Ishikawa (cell line): ENCODE results near the gene MIPOL1.

Experiments used
- CEBPB ChIP-seq: IDR thresholded peaks from 2 replicates; pipeline ENCODE4 v1.6.1; 2012
- CREB1 ChIP-seq: IDR thresholded peaks from 2 replicates; pipeline ENCODE4 v1.6.1; 2012; ENCODE audit warnings: low read depth
- EGR1 ChIP-seq: IDR thresholded peaks from 2 replicates; pipeline ENCODE4 v1.6.1; 2012
- EP300 ChIP-seq: IDR thresholded peaks from 2 replicates; pipeline ENCODE4 v1.6.1; 2012; ENCODE audit warnings: borderline replicate concordance
- FOXM1 ChIP-seq: IDR thresholded peaks from 2 replicates; pipeline ENCODE4 v1.6.1; 2012; ENCODE audit warnings: low read depth, borderline replicate concordance
- NFIC ChIP-seq: IDR thresholded peaks from 2 replicates; pipeline ENCODE4 v1.6.1; 2012
- RAD21 ChIP-seq: IDR thresholded peaks from 2 replicates; pipeline ENCODE4 v1.6.1; 2012; ENCODE audit warnings: low read depth
- TAF1 ChIP-seq: IDR thresholded peaks from 2 replicates; pipeline ENCODE4 v1.6.1; 2012; ENCODE audit warnings: low read depth, mild to moderate bottlenecking
- TCF12 ChIP-seq: IDR thresholded peaks from 2 replicates; pipeline ENCODE4 v1.6.1; 2012; ENCODE audit warnings: low read depth
- TEAD4 ChIP-seq: IDR thresholded peaks from 2 replicates; pipeline ENCODE4 v1.6.1; 2012
- YY1 ChIP-seq: IDR thresholded peaks from 2 replicates; pipeline ENCODE4 v1.6.1; 2012; ENCODE audit warnings: low read depth
- ZBTB7A ChIP-seq: IDR thresholded peaks from 2 replicates; pipeline ENCODE4 v1.6.1; 2012; ENCODE audit warnings: low read depth
- TF ChIP-seq, protein P1 (sequence below): IDR thresholded peaks from 2 replicates; pipeline ENCODE4 v1.6.1; 2012
- TF ChIP-seq, protein P2 (sequence below): IDR thresholded peaks from 2 replicates; pipeline ENCODE4 v1.6.1; 2012; ENCODE audit warnings: low read depth, mild to moderate bottlenecking
- TF ChIP-seq, protein P3 (sequence below): IDR thresholded peaks from 2 replicates; pipeline ENCODE4 v1.6.1; 2012

The MIPOL1 gene

DNA sequence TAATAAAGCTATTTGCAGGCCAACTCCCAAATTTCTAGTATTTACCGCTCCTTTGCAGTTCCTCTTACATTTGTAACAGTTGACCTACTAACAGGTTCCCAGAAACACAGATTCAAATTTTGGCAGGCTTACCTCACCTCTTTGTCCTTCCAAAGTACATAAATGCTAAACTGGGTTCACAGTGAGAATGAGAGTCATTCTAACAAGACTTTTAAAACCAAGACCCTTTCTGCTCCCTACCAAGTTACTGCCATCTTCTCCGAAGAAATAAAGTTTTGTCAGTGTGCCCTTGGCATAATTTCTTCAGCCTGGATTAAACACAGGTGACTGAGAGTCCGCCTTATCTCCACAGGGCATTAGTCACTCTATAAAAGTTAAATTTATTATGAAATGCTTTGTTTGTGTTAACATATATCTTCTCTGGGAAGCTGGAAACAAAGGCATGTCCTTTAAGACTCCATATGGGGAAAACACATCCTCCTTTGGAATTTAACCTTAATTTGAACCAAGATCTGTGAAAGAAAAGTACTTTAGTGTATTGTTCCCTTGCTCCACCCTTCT lies 369.2 kb downstream of the MIPOL1 start:
- TF ChIP-seq CEBPB, result no peak
- TF ChIP-seq FOXM1, result no peak
- TF ChIP-seq, protein P1, sequence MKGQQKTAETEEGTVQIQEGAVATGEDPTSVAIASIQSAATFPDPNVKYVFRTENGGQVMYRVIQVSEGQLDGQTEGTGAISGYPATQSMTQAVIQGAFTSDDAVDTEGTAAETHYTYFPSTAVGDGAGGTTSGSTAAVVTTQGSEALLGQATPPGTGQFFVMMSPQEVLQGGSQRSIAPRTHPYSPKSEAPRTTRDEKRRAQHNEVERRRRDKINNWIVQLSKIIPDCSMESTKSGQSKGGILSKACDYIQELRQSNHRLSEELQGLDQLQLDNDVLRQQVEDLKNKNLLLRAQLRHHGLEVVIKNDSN, result no peak
- no peak for TF ChIP-seq RAD21
- TF ChIP-seq NFIC, result no peak
- TF ChIP-seq TEAD4, result no peak
- no peak for TF ChIP-seq TCF12
- TF ChIP-seq EGR1, result no peak
- no peak for TF ChIP-seq TAF1
- TF ChIP-seq, protein P2, sequence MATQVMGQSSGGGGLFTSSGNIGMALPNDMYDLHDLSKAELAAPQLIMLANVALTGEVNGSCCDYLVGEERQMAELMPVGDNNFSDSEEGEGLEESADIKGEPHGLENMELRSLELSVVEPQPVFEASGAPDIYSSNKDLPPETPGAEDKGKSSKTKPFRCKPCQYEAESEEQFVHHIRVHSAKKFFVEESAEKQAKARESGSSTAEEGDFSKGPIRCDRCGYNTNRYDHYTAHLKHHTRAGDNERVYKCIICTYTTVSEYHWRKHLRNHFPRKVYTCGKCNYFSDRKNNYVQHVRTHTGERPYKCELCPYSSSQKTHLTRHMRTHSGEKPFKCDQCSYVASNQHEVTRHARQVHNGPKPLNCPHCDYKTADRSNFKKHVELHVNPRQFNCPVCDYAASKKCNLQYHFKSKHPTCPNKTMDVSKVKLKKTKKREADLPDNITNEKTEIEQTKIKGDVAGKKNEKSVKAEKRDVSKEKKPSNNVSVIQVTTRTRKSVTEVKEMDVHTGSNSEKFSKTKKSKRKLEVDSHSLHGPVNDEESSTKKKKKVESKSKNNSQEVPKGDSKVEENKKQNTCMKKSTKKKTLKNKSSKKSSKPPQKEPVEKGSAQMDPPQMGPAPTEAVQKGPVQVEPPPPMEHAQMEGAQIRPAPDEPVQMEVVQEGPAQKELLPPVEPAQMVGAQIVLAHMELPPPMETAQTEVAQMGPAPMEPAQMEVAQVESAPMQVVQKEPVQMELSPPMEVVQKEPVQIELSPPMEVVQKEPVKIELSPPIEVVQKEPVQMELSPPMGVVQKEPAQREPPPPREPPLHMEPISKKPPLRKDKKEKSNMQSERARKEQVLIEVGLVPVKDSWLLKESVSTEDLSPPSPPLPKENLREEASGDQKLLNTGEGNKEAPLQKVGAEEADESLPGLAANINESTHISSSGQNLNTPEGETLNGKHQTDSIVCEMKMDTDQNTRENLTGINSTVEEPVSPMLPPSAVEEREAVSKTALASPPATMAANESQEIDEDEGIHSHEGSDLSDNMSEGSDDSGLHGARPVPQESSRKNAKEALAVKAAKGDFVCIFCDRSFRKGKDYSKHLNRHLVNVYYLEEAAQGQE, result no peak
- no peak for TF ChIP-seq ZBTB7A
- TF ChIP-seq, protein P3, sequence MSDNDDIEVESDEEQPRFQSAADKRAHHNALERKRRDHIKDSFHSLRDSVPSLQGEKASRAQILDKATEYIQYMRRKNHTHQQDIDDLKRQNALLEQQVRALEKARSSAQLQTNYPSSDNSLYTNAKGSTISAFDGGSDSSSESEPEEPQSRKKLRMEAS, result no peak
- TF ChIP-seq YY1, result no peak

DNA sequence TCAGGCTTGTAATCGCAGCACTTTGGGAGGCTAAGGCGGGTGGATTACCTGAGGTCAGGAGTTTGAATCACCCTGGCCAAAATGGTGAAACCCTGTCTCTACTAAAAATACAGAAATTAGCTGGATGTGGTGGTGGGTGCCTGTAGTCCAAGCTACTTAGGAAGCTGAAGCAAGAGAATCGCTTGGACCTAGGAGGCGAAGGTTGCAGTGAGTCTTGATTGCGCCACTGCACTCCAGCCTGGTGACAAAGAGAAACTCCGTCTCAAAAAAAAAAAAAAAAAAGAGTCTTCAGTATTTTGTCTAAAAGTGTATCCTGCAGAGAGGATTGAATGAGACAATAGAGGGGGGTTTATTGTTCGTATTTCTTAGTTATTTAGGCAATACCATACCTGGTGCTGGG lies 372.0 kb downstream of the MIPOL1 start:
- TF ChIP-seq NFIC (no peak), CREB1 (no peak), CEBPB (no peak), TCF12 (no peak), TAF1 (no peak), YY1 (no peak), FOXM1 (no peak), EGR1 (no peak), RAD21 (no peak), ZBTB7A (no peak)
- TF ChIP-seq, protein P2, result no peak
- TF ChIP-seq, protein P3, result no peak

DNA sequence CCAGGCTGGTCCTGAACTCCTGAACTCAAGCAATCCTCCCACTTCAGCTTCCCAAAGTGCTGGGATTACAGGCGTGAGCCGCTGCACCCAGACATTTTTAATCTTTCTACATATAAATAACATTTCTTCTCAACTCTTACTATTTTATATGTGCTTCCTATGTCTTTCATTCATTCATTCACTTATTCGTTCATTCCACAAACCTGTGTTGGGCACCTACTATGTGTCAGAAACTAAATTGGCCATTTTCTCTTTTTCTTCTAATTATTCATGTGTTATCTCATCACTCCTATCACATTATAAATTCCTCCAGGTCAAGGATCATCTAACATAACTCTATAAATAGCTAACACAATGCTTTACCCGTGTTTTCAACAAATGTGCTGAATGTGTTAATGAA lies 373.7 kb downstream of the MIPOL1 start:
- TF ChIP-seq, protein P1, result no peak
- no peak for TF ChIP-seq FOXM1
- TF ChIP-seq TCF12, result no peak
- no peak for TF ChIP-seq EGR1
- TF ChIP-seq, protein P3, result no peak
- TF ChIP-seq, protein P2, result no peak
- TF ChIP-seq RAD21, result no peak
- no peak for TF ChIP-seq TAF1
- no peak for TF ChIP-seq CREB1
- TF ChIP-seq CEBPB, result no peak
- TF ChIP-seq YY1, result no peak
- TF ChIP-seq TEAD4, result no peak
- no peak for TF ChIP-seq ZBTB7A
- no peak for TF ChIP-seq EP300
- TF ChIP-seq NFIC, result no peak

DNA sequence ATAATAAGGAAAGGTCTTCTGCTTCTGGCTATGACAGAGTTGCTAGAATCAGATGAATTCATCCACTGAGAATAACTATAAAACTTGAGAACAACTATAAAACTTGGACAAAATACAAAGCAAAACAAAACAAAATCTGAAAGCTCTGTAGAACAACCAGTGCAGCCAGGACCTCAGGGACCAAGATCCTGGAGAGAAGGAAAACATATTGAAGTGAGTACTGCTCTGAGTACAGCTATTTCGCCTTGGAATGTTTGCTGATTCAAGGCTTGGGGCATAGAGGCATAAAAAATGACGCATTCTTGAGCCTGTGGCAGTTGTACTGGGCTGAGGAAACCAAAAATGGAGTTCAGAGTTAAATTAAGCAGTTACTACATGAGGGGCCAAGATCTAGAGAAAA lies 375.6 kb downstream of the MIPOL1 start:
- no peak for TF ChIP-seq CEBPB
- TF ChIP-seq TCF12, result no peak
- TF ChIP-seq, protein P1, result no peak
- TF ChIP-seq, protein P3, result no peak
- TF ChIP-seq, protein P2, result no peak
- no peak for TF ChIP-seq RAD21
- TF ChIP-seq FOXM1, result no peak
- no peak for TF ChIP-seq EP300
- no peak for TF ChIP-seq YY1
- no peak for TF ChIP-seq TEAD4
- no peak for TF ChIP-seq EGR1
- no peak for TF ChIP-seq TAF1
- no peak for TF ChIP-seq ZBTB7A
- no peak for TF ChIP-seq CREB1
